HepG2 (cell line): Measurements from ENCODE around the gene MKS1. TPM values are rescaled to one million over a fixed set of nuclear protein-coding genes. Genes with fewer than 3 reads are reported as not detected.
A peak's percentile ranks its signal among the peaks of the same experiment; 100 is the strongest.

Experiments
- ATRX ChIP-seq: sonication (generic); formaldehyde crosslinking; IDR thresholded peaks from 2 replicates; pipeline ENCODE4 v1.4.0; 2020; ENCODE audit warnings: missing genetic modification reagents, borderline replicate concordance
- DMAP1 ChIP-seq: IDR thresholded peaks from 2 replicates; pipeline ENCODE4 v1.6.1; 2016
- EHMT2 ChIP-seq: fragments of 200-600 bp; sonication (generic); IDR thresholded peaks from 2 replicates; pipeline ENCODE4 v1.7.0; 2017; ENCODE audit warnings: antibody characterized with exemption, low read depth, low read length, borderline replicate concordance
- ETV6 ChIP-seq: sonication (generic); formaldehyde crosslinking; conservative IDR thresholded peaks from 2 replicates; pipeline ENCODE4 v1.4.0; 2020; ENCODE audit warnings: missing genetic modification reagents
- GPN1 ChIP-seq: sonication (generic); formaldehyde crosslinking; IDR thresholded peaks from 2 replicates; pipeline ENCODE4 v1.5.1; 2020; ENCODE audit warnings: missing genetic modification reagents, borderline replicate concordance
- HCFC1 ChIP-seq: fragments of 150-350 bp; IDR thresholded peaks from 2 replicates; pipeline ENCODE4 v1.6.1; 2014; ENCODE audit warnings: low read depth, low read length
- HOXA7 ChIP-seq: sonication (generic); formaldehyde crosslinking; IDR thresholded peaks from 2 replicates; pipeline ENCODE4 v1.8.1; 2022; ENCODE audit warnings: mild to moderate bottlenecking, missing genetic modification reagents, moderate library complexity
- IKZF1 ChIP-seq: fragments of 450-650 bp; IDR thresholded peaks from 2 replicates; pipeline ENCODE4 v1.7.1; 2016
- IRF2 ChIP-seq: IDR thresholded peaks from 2 replicates; pipeline ENCODE4 v1.6.1; 2018; ENCODE audit warnings: missing genetic modification reagents, missing compliant biosample characterization
- NFIB ChIP-seq: sonication (generic); formaldehyde crosslinking; IDR thresholded peaks from 2 replicates; pipeline ENCODE4 v1.9.0; 2021; ENCODE audit warnings: missing genetic modification reagents, mild to moderate bottlenecking, borderline replicate concordance
- SALL1 ChIP-seq: sonication (generic); formaldehyde crosslinking; IDR thresholded peaks from 2 replicates; pipeline ENCODE4 v1.8.0; 2022; ENCODE audit warnings: mild to moderate bottlenecking, missing genetic modification reagents
- SNAPC5 ChIP-seq: sonication (generic); formaldehyde crosslinking; IDR thresholded peaks from 2 replicates; pipeline ENCODE4 v1.8.1; 2023; ENCODE audit warnings: mild to moderate bottlenecking, missing genetic modification reagents, borderline replicate concordance
- THAP8 ChIP-seq: sonication (generic); formaldehyde crosslinking; IDR thresholded peaks from 2 replicates; pipeline ENCODE4 v1.5.1; 2020; ENCODE audit warnings: missing genetic modification reagents, mild to moderate bottlenecking, borderline replicate concordance
- XBP1 ChIP-seq: sonication (generic); formaldehyde crosslinking; IDR thresholded peaks from 2 replicates; pipeline ENCODE4 v1.5.0; 2020; ENCODE audit warnings: missing genetic modification reagents
- ZBTB26 ChIP-seq: IDR thresholded peaks from 2 replicates; pipeline ENCODE4 v1.6.1; 2016; ENCODE audit warnings: missing compliant biosample characterization, missing genetic modification reagents, borderline replicate concordance
- ZMAT3 ChIP-seq: sonication (generic); formaldehyde crosslinking; conservative IDR thresholded peaks from 2 replicates; pipeline ENCODE4 v1.7.0; 2021; ENCODE audit warnings: missing genetic modification reagents
- ZMYM3 ChIP-seq: sonication (generic); formaldehyde crosslinking; IDR thresholded peaks from 2 replicates; pipeline ENCODE4 v1.5.1; 2020; ENCODE audit warnings: mild to moderate bottlenecking, missing genetic modification reagents
- ZNF160 ChIP-seq: sonication (generic); formaldehyde crosslinking; IDR thresholded peaks from 2 replicates; pipeline ENCODE4 v1.8.0; 2022; ENCODE audit warnings: mild to moderate bottlenecking, inconsistent platforms, missing genetic modification reagents
- ZNF30 ChIP-seq: sonication (generic); formaldehyde crosslinking; IDR thresholded peaks from 2 replicates; pipeline ENCODE4 v1.5.0; 2020; ENCODE audit warnings: mild to moderate bottlenecking, missing genetic modification reagents
- ZNF460 ChIP-seq: sonication (generic); formaldehyde crosslinking; IDR thresholded peaks from 2 replicates; pipeline ENCODE4 v1.5.1; 2020; ENCODE audit warnings: missing genetic modification reagents, mild to moderate bottlenecking, borderline replicate concordance
- polyA plus RNA-seq, 8 experiments: library from polyadenylated mRNA; depleted of rRNA in 3 of 8; stranded (reverse) in 7 of 8; unstranded in 1 of 8; fragments of >200 nt; fragmentation: Illumina TruSeq in 4 of 8; extraction: Trizol in 4 of 8; gene quantifications; 2 replicates each; pipeline versions ENCODE4 v1.2.1 to v1.2.3, GENCODE V29; 2011 to 2016; ENCODE audit warnings: low read depth in 4 of 8, missing spikeins in 1 of 8, mixed read lengths in 1 of 8; ENCODE audit not compliant: insufficient read depth in 1 of 8
- total RNA-seq, 5 experiments: library from RNA; depleted of rRNA; stranded (reverse); fragments of >200 nt; fragmentation: Illumina TruSeq; extraction: Trizol; gene quantifications; 2 replicates each; pipeline ENCODE4 v1.2.3, GENCODE V29; 2016; ENCODE audit warnings: low read depth in 1 of 5
- TF ChIP-seq, protein P1 (sequence below): sonication (generic); formaldehyde crosslinking; conservative IDR thresholded peaks from 2 replicates; pipeline ENCODE4 v1.8.0; 2022; ENCODE audit warnings: low read depth, missing genetic modification reagents
- TF ChIP-seq, protein P2 (sequence below): sonication (generic); formaldehyde crosslinking; IDR thresholded peaks from 2 replicates; pipeline ENCODE4 v1.5.0; 2020; ENCODE audit warnings: mild to moderate bottlenecking, missing genetic modification reagents
- TF ChIP-seq, protein P3 (sequence below): sonication (generic); formaldehyde crosslinking; IDR thresholded peaks from 2 replicates; pipeline ENCODE4 v1.5.0; 2020; ENCODE audit warnings: missing genetic modification reagents, mild to moderate bottlenecking, borderline replicate concordance

The MKS1 gene
- total and polyA plus RNA-seq, 2 of the 13 experiments (the other 11 are each of a cell fraction or from before 2014, with no cell fraction given) = 16.1 to 26.3 TPM

- TF ChIP-seq, protein P1, sequence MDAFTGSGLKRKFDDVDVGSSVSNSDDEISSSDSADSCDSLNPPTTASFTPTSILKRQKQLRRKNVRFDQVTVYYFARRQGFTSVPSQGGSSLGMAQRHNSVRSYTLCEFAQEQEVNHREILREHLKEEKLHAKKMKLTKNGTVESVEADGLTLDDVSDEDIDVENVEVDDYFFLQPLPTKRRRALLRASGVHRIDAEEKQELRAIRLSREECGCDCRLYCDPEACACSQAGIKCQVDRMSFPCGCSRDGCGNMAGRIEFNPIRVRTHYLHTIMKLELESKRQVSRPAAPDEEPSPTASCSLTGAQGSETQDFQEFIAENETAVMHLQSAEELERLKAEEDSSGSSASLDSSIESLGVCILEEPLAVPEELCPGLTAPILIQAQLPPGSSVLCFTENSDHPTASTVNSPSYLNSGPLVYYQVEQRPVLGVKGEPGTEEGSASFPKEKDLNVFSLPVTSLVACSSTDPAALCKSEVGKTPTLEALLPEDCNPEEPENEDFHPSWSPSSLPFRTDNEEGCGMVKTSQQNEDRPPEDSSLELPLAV (CRISPR knock-in tag) = no peak
- TF ChIP-seq EHMT2 = no peak
- TF ChIP-seq ZNF160 = no peak
- peak; percentile 73; the same call in 1 of the 2 replicates for TF ChIP-seq DMAP1
- TF ChIP-seq, protein P2, sequence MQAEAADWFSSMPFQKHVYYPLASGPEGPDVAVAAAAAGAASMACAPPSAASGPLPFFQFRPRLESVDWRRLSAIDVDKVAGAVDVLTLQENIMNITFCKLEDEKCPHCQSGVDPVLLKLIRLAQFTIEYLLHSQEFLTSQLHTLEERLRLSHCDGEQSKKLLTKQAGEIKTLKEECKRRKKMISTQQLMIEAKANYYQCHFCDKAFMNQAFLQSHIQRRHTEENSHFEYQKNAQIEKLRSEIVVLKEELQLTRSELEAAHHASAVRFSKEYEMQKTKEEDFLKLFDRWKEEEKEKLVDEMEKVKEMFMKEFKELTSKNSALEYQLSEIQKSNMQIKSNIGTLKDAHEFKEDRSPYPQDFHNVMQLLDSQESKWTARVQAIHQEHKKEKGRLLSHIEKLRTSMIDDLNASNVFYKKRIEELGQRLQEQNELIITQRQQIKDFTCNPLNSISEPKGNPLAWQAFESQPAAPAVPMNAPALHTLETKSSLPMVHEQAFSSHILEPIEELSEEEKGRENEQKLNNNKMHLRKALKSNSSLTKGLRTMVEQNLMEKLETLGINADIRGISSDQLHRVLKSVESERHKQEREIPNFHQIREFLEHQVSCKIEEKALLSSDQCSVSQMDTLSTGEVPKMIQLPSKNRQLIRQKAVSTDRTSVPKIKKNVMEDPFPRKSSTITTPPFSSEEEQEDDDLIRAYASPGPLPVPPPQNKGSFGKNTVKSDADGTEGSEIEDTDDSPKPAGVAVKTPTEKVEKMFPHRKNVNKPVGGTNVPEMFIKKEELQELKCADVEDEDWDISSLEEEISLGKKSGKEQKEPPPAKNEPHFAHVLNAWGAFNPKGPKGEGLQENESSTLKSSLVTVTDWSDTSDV (CRISPR knock-in tag) = peak; percentile 78; the same call in 1 of the 2 replicates
- no peak for TF ChIP-seq ZNF30 (CRISPR knock-in tag)
- TF ChIP-seq ETV6 (CRISPR knock-in tag) = 0 out of 2 replicates have a peak, but pooled peaks have one; percentile 32
- TF ChIP-seq SALL1 = peak; percentile 87
- no peak for TF ChIP-seq GPN1 (CRISPR knock-in tag)
- TF ChIP-seq NFIB (CRISPR knock-in tag) = 0 out of 2 replicates have a peak, but pooled peaks have one; percentile 55
- peak; percentile 72; the same call in 1 of the 2 replicates for TF ChIP-seq ZBTB26 (CRISPR knock-in tag)
- no peak for TF ChIP-seq IKZF1
- TF ChIP-seq ZNF460 (CRISPR knock-in tag) = no peak
- TF ChIP-seq THAP8 (CRISPR knock-in tag) = peak; percentile 33; the same call in 1 of the 2 replicates
- TF ChIP-seq ZMYM3 (CRISPR knock-in tag) = 0 out of 2 replicates have a peak, but pooled peaks have one; percentile 38
- TF ChIP-seq, protein P3, sequence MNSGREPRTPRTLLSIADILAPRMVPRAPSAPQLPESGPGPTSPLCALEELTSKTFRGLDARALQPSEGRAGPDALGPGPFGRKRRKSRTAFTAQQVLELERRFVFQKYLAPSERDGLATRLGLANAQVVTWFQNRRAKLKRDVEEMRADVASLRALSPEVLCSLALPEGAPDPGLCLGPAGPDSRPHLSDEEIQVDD (CRISPR knock-in tag) = peak; percentile 90; the same call in 1 of the 2 replicates
- TF ChIP-seq SNAPC5 (CRISPR knock-in tag) = no peak
- TF ChIP-seq HOXA7 = 0 out of 2 replicates have a peak, but pooled peaks have one; percentile 23
- no peak for TF ChIP-seq IRF2 (CRISPR knock-in tag)
- no peak for TF ChIP-seq ATRX (CRISPR knock-in tag)
- TF ChIP-seq ZMAT3 (CRISPR knock-in tag) = peak; percentile 76
- no peak for TF ChIP-seq HCFC1
- no peak; the same call in 1 of the 2 replicates for TF ChIP-seq XBP1
Observed at GRCh38 chr17:58249270-58250133, 30.4 kb upstream of the MKS1 start (continued).
